EL (cell line): Measurements from ENCODE around the gene GGTA1.
A peak's percentile ranks its signal among the peaks of the same experiment; 100 is the strongest.
"Not testable (repeated sequence)": the region's sequence is repeated elsewhere in the genome, so short reads cannot be mapped to it uniquely, and the experiment has no call there.

Source experiments
- DNase-seq: peaks from one replicate; pipeline ENCODE4 v3.0.0-alpha.2; 2016

The GGTA1 gene

DNA sequence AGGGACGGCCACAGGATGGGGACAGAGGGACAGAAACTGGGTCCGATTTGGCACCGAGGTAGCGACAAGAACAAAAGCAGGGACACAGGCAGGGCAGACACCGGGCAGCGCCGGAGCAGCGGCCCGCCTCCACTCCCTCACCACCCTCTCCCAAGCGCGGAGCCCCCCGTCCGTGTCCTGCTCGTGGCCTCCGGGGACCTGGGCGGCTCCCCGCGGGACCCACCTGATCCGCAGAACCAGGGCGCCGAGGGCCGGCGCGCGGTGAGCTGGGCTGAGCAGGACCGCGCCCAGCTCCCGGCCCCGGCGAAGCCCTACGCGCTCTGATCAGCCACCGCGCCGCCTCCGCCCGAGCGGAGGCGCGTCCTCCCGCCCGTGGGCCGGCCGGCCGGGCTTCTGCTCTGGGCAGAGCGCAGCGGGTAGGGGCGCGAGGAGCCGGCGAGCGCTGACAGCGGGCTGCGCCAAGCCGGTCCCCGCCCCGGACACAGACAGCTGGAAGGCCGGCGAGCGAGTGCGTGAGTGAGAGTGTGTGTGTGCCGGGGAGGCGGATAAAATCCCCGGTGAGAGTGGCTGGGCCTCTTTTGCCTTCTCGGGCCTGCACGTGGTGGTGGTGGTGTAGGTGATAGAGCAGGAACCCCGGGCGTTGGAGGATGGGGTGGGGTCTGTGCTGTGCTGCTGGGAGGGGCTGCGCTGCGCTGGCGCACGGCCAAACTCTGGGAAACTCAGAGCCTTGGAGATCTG, at the start of gene GGTA1:
TSS of gene GGTA1 (minus strand) at position 418 of the 738 bp plus-strand sequence. CDS start 31,922 bp downstream, outside the sequence.
- DNase-seq = peak; percentile 65

DNA sequence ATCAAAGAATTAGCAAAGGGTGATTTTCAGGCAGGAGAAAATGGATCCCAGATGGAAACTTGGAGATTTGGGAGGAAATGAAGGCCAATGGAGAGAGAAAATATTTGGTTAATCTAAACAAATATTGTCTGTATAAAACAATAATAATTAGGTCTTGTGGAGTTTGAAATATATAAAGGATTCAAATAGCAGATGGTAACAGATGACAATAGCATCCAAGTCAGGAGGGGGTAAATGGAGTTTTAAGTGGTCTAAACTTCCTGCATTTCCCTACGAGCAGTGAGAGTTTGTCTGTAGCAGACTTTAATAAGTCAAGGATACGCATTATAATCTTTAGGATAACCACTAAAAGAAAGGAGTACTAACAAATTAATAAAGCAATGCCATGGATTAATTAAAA, 49.0 kb upstream of the GGTA1 start:
- DNase-seq = no peak

DNA sequence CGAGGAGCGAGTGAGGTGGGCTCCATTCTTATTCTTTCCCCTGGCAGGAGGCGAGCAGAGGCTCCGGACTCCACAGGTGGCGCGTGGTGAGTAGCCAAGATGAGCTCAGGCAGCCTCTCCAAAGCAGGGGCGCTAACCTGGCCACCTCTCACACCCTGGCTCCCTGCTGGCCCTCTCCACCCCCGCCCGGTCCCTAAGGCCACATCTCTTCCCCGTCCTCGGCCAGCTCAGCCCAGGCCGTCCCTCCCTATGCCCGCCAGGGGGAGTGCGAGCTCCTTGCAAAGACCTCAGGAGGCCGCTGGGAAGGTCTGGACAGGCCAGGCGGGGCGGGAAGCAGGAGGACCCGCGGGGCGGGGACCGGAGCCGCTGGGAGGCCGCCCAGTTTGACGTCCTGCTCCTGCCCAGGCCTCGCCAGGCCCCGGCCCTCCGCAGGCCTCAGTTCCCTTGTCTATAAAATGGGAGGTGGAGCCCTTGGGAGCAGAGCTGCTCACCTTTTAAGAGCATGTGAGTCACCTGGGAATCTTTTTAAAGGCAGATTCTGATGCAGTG, 46.3 kb upstream of the GGTA1 start:
- DNase-seq = peak; percentile 95

DNA sequence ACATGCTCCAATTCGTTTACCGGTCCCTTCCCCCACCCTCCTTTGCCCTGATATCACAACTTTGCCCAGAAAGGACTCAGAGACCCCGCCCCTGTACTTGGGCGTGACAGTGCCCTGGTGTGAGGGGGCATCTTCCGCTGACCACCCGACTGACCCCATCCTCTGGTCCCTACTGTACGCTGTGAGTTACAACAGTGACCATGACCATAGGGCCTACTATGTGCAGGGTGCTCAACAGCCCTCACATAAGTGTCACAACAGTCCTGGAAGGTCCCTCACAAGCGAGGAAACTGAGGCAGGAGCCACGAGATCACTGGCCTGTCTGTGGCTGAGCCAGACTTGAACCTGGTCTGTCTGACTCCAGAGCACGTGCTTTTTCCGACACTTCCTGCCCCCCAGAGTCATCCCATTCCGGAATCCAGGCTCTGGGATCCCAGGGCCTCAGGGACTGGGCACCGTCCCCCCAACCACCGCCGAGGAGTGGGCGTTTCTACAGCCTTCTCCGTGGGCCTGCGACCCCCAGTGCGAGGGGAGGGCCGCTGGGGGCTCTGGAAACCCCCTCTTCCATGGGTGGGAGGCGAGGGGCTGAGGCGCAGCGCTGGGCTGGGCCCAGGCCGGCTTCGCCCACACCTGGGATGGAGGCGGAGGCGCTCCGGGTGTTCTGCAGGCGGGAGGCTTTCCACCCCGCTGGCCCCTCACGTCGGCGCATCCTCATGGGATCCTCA, 45.7 kb upstream of the GGTA1 start:
- DNase-seq = no peak

DNA sequence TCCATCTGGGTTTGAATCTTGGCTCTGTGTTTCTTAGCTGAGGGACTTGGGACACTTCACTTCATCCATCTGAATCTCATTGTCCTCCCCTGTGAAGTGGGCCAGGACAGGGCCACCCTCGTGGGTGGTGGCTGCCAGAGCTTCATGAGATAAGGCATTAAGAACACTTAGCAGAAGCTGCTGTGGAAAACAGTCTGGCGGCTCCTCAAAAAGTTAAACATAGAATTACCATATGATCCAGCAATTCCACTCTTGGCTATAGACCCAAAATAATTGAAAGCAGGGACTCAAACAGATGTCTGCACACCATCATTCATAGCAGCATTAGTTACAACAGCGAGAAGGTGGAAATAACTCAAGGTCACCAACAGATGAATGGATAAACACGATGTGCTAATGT, 42.4 kb upstream of the GGTA1 start:
- no peak for DNase-seq

DNA sequence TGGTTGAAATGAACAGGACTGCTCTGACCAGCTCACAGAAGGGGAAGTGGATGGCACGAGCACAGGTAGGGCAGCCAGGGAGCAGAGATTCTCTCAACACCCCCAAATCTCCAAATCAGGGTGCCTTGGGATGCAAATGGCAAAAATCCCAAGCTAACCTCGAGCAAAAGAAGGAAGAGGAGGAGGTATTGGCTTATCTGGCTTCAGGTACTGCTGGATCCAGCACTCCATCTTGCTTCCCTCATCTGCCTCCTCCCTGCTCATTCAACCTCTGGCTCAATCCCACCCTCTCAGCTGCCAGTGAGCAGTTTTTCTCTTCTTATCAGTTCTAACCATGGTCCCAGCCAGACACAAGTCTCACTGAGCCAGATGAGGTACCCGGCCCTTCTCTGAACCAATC, 41.6 kb upstream of the GGTA1 start:
- no peak for DNase-seq

DNA sequence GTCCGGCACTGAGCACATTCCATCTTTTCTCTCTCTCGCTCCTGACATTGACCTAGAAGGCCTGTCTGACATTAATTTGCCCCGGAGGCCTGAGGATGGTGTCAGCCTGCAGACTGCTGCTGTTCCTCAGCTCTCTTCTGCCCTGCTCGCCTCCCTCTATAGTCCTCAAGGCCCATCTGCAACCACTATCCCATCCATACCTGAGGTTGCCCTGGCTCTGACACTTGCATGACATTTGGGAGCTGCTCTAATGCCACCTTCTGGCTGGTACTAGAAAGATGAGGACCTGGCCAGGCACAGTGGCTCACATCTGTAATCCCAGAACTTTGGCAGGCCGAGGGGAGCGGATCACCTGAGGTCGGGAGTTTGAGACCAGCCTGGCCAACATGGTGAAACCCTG, 38.6 kb upstream of the GGTA1 start:
- no peak for DNase-seq

DNA sequence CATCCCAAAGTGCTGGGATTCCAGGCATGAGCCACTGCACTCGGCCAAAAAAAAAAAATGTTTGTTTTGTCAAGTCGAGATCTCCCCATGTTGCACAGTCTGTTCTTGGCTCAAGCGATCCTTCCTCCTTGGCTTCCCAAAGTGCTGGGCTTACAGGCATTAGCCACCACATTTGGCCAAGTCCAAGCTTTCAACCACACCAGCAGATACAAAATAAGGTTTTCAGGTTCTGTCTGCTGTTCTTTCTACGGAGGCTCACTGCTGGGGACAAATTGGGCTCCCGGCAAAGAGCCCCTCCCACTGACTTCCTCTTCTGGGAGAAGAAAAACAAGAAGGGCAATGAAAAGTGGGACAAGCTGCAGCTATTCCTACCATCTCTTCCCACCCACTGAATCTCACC, 37.6 kb upstream of the GGTA1 start:
- DNase-seq = no peak

DNA sequence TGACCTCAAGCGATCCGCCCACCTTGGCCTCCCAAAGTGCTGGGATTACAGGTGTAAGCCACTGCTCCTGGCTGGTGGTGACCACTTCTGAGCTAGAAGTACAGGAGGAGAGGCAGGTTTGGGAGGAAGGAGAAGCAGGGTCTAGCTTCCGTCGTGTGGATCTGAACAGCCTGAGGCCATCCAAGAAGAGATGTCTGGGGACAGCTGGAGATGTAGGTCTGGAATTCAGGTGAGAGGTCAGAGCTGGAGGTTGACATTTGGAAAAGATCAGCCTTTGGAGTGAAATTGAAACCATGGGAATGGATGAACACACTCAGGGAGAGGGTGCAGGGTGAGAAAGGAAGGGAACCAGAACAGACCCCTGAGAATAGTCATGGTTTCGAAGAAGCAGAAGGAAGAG, 33.2 kb upstream of the GGTA1 start:
- DNase-seq = no peak

DNA sequence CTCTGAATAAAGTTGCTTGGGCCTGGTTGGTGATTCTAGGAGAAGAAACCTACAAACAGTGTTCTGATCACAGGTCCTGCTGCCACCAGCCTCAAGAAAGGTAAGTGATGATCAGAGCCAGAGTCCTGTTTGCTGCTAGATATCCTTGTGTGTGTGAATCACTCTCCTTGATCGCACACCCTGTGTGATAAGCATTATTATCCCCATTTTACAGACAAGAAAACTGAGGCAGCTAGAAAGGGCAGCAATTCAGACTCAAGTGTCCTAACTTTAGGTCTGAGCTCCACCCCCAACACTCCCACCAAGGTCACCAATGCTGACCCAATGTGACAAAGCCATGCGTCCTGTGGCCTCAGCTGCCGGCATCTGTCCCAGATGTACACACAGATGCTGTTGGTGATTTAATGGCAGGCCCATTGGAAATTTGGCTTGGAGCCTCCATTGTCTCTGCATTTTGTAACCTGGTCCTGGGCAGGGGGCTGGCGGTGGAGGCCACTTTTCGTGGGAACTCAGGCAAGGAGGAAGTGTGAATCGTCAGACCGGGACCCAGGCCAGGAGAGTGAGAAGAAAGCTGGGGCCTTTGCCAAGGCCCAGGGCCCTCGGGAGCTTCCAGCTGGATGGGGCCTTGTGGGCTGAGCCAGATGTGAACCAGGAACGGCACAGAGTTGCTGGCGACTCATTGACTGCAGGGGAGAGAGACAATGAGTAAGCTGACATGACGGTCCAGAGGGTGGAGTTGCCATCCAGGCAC, 29.8 kb upstream of the GGTA1 start:
- DNase-seq = peak; percentile 98

DNA sequence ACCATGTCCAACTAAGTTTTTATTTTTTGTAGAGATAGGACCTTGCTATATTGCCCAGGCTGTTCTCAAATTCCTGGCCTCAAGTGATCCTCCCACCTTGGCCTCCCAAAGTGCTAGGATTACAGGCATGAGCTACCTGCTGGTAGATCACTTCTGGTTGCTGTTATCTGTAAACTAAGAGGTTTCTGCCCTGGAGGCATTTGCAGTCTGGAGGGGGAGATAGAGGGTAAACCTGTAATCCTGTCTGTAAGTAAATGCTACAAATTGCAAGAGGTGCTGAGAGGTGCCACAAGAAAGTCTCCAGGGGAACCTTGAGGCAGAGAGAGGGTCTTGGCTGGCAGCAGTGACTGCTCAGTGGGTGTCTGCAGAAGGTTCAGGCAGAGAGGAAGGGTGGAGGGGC, 29.0 kb upstream of the GGTA1 start:
- no peak for DNase-seq

DNA sequence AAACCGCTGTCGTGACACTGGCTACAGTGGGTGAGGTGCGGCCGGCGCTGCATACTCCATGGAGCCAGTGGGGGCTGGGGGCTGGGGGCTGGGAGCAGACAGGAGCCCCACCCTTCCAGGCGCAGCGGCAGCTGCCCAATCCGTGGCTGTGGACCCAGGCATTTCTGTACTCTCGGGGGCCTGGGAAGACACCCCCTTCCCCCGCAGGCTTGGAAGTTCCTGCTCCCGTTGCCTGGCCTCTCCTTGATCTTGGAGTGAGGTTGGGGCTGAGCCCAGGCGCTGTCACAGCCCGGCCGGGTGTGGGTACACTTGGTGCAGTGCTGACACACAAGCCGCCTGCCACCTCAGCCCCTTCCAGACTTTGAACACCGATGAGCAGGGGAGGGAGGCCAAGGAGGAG, 27.7 kb upstream of the GGTA1 start:
- DNase-seq = no peak

DNA sequence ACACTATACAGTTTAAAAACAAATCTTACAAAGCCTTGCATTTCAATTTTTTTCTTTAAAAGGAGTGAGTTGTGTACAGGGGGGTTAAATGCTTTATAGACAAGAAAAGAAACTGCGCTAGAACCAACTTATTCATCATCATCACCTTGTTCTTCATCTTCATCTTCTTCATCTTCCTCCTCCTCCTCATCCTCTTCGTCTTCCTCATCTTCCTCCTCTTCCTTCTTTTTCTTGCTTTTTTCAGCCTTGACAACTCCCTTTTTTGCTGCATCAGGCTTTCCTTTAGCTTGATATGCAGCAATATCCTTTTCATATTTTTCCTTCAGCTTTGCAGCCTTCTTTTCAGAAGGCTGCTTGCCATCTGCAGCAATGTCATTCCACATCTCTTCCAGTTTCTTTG, 20.0 kb upstream of the GGTA1 start:
- not testable (repeated sequence) for DNase-seq

DNA sequence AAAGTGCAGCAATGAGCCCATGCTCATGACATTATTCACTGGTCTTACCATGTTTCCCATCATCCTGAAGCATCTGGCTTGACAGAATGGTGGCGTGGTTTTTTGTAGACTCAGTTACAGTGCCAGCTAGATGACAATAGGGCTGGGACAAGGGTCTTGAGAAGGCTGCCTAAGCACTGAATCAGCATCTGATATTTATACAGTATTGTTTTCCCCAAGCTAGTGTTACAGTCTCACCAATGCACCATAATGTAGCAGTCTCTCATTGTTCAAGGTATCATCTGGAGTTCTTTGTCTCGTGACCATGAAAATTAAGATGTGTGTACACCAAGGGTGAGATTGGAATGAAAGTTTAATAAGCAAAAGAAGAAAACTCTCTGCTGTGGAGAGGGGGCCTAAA, 19.0 kb upstream of the GGTA1 start:
- no peak for DNase-seq

DNA sequence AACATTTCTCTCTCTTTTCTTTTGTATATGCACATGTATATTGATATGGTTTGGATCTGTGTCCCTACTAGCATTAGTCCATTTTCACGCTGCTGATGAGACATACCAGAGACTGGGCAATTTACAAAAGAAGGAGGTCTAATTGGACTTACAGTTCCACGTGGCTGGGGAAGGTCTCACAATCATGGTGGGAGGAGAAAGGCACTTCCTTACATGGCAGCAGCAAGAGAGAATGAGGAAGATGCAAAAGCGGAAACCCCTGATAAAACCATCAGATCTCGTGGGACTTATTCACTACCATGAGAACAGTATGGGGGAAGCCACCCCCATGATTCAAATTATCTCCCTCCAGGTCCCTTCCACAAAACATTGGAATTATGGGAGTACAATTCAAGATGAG, 13.5 kb upstream of the GGTA1 start:
- DNase-seq = not testable (repeated sequence)

DNA sequence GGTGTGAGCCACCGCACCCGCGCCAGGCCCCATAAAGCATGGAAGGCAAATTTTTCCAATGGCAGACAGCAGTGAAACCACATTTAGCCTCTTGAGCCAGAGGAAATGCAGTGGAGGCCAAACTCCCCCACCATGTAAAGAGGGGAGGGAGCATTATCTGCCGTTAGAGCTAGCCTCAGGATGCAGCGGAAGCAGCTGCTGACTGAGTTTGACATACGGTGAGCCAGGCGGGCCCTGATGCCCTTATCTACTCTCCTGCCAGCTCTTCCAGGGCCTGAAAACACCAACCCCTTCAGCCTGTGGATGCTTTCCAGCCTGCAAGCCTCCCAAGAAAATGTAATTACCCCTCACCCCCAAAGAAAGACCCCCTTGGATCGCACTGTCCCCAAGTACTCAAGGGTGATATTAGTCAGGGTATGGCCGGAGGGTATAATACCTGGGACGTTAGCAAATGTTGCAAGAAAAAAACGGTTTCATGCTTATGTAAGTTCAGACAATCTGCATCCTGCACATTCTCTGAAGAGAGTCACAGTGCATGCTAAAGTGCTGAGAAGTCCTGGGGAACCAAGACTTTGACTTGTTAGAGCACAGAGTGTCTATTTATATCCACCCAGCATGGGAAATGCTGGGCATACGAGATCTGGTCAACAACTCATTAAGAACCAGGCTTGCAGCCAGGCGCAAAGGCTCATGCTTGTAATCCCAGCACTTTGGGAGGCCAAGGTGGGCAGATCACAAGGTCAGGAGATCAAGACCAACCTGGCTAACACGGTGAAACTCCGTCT, 11.3 kb upstream of the GGTA1 start:
- DNase-seq = no peak

DNA sequence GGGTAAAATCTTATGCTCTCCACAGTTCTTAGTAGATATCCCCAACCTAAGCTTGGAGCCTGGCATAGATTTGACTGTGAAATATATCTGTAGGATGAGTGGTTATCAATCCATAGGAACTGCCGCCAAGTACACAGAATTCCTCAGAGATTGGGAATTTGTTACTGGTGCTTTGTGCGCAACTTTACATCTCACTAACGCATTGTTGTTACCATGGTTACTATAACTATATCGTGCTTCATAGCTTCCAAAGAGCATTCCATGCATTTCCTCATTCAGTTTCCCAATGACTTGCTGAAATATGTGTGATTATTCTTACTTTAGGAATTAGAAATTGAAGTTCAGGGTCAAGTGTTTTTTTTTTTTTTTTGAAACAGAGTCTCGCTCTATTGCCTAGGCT, 9.5 kb upstream of the GGTA1 start:
- no peak for DNase-seq

DNA sequence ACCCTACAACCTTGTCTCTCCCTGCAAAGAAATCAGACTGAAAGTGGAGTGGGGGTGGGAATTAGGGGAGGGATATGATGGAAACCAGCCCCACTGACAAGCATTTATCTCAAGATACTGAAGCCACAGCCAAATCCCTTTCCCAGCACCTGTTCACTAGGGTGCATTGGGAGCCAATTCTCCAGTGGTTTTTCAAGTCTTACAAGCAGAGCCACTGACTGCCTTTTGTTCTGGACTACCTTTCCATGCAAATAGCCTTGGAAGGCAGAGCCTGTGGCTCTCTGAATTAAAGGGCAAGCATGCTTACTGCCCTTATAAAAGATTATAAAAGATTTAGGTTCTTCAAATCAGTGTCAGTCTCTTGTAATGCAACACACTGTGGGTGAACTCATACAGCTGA, 8.8 kb upstream of the GGTA1 start:
- DNase-seq = no peak

DNA sequence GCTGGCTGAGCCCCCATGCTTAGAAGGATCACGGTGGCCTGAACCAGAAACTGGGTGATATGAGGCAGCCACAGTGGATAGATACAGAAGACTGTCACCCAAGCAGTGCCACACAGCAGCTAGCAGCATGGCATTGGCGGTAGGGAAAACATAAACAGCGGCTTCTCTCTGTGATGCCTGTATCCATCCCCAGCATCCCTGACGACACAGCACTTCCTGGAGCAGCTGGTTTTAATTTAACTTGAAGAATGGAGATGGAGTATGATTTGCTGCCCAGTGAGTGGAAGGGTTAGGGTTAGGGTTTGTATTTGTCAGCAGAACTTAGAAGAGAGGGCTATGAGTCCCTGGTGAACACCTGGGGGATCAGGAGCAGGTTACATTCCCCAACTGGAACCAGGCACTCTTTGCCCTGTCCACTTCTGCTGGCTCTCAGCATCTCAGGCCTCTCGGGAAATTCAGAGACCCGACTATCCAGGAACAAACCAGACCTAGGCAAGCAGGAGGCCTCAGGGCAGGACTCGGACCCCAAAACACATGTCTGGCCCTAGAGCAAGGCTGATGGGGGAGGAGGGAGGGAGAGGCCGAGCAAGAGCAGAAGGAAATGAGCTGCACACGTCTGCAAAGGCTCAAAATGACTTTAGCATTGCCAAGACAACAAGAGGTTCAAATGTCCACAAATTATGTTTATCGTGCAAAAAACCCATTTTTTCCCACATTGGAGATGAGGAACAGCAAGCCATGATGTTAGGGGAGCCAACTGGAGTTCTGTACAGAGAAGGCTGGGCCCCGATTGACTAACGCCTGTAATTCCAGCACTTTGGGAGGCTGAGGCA, 6.5 kb upstream of the GGTA1 start:
- no peak for DNase-seq

DNA sequence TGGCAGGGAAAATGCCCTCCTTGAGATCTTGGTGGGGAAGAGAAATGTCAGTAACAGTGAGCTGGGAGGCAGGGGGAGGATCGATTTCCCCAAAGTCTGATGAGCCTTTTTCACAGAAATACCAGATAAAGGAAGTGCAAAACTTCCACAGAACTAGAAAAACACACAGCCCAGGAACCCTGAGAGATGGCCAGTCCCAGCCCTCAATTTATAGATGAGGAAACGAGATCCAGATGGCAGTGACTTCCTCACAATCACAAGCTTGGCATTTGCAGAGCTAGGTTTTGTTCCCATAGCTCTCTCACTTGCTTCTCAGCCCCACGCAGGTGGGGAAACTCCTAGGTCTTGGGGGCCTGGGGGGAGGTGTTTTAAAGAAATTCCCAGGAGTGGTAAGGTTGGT, 3.8 kb upstream of the GGTA1 start:
- DNase-seq = no peak

DNA sequence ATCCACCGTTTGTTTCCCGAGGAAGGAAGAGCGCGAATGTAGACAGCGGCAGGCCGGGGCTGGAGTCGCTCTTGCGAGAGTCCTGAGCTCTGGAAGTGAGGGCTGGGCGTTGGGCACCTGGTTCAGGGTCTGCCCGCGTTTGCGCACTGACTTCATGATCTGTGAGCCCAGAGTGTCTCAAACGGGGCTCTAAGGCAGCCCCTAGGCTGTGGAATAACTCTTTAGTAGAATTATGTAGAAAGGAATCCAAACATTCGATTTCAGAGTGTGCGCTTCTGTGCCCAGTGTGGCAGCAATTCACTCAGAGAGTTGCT, 478 bp upstream of the GGTA1 start:
- no peak for DNase-seq

DNA sequence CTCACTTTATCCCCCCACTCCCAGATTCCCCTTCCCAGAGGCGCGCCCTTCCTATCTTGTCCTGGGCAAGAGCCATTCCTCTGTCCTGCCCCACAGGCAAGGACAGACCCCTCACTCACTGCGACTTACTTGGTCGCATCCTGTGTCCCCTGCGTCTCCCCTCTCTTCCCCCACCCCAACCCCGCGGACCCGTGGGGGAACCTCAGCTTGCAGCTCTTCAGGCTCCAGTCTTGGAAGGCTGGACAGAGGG, 542 bp downstream of the GGTA1 start:
- DNase-seq = no peak
